ENCODE results near the gene BPHL.
"Not testable (repeated sequence)": the region's sequence is repeated elsewhere in the genome, so short reads cannot be mapped to it uniquely, and the experiment has no call there.

BPHL gene

GRCh38 chr6:3186974-3187382 is 68.5 kb downstream of the BPHL start:
- no peak for DNase-seq

- DNase-seq, result no peak
Measured at GRCh38 chr6:3188262-3188661, 69.8 kb downstream of the BPHL start.

GRCh38 chr6:3189192-3189591 is 70.7 kb downstream of the BPHL start:
- DNase-seq, result not testable (repeated sequence)

- no peak for DNase-seq
Measured at GRCh38 chr6:3190056-3190455, 71.5 kb downstream of the BPHL start.

GRCh38 chr6:3190779-3191178 is 72.3 kb downstream of the BPHL start:
- DNase-seq, result no peak

- DNase-seq, result no peak
Measured at GRCh38 chr6:3193102-3193849, 74.8 kb downstream of the BPHL start.

- no peak for DNase-seq
Measured at GRCh38 chr6:3194535-3195419, 76.3 kb downstream of the BPHL start.

- DNase-seq, result no peak
Measured at GRCh38 chr6:3195420-3195694, 76.8 kb downstream of the BPHL start.

GRCh38 chr6:3195695-3196497 is 77.4 kb downstream of the BPHL start:
- no peak for DNase-seq

- DNase-seq, result no peak
Measured at GRCh38 chr6:3196770-3197169, 78.3 kb downstream of the BPHL start.

- not testable (repeated sequence) for DNase-seq
Measured at GRCh38 chr6:3197734-3198133, 79.2 kb downstream of the BPHL start.

- no peak for DNase-seq
Measured at GRCh38 chr6:3199382-3199781, 80.9 kb downstream of the BPHL start.

GRCh38 chr6:3200682-3201081 is 82.2 kb downstream of the BPHL start:
- no peak for DNase-seq

- no peak for DNase-seq
Measured at GRCh38 chr6:3201388-3201787, 82.9 kb downstream of the BPHL start.
